ENCODE measurements around the gene ZYX. TPM values are rescaled to one million over a fixed set of nuclear protein-coding genes. Genes with fewer than 3 reads are reported as not detected.
A peak's percentile ranks its signal among the peaks of the same experiment; 100 is the strongest.

The ZYX gene
- total RNA-seq, 6 experiments from 2014 or later: 29.7 to 129 (median 43.6) TPM

DNA sequence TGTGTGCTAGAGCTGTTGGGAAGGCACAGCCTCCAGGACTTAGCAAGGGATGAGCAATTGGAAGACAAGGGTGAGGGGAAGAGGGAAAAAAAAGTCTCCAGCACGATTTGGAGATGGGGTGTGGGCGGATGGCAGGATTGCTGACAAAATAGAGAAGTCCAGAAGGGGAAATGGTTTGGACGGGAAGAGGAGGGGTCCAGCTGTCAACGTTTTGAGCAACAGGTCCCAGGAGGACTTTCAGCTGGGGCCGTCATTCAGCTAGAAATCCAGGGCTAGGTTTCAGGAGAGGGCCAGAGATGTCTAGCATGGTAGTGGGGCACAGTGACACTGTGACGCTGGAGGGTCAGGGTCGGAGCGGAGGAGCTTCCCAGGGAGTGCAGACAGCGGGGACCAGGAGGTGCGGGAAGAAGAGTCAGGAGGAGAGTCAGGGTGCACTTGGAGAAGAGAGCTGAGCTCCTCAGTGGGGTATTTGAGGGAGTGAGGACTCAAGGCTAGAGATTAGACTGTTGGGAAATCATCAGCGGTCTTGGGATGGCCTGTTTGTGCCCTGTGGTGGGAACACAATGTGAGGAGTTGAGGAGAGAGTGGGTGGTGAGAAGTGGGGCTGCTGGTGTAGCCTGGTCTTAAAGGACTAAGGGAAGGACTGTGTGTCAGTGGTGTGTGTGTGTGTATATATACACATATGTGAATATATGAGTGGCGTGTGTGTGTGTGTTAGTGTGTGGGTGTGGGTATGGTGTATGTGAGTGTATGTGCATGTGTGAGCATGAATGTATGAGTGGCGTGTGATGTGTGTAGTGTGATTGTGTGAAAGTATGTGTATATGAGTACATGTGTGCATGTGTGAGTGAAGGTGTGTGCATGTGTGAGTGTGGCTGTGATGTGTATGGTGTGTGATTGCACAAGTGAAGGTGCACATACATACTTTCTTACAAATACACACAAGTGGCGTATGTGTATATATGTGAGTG is 3.8 kb downstream of the ZYX start:
- Histone ChIP-seq H3K27ac (peak overlapping the region in 1 of 3 donors; percentile 28), H3K9me3 (no peaks in the 10 kb centered on the region), H3K4me3 (peak overlapping the region in 1 of 3 donors; percentile 16), H3K36me3 (peaks cover 0 to 27% (median 15%) of the 10 kb centered on the region in 4 donors), H3K27me3 (no peaks in the 10 kb centered on the region), H3K4me1 (peaks cover 0 to 40% (median 19%) of the 10 kb centered on the region in 4 donors)
- ATAC-seq (no peak), DNase-seq (peak in 1 of 3 donors; percentile 48)
- intact Hi-C loops (cut with DNase I): no loop called here
- WGBS (ENCODE audit: insufficient coverage, low coverage, low lambda C conversion rate, missing lambda C conversion rate): 61% methylated on average over 13 of the region's 14 CpGs
- TF ChIP-seq, protein P1, sequence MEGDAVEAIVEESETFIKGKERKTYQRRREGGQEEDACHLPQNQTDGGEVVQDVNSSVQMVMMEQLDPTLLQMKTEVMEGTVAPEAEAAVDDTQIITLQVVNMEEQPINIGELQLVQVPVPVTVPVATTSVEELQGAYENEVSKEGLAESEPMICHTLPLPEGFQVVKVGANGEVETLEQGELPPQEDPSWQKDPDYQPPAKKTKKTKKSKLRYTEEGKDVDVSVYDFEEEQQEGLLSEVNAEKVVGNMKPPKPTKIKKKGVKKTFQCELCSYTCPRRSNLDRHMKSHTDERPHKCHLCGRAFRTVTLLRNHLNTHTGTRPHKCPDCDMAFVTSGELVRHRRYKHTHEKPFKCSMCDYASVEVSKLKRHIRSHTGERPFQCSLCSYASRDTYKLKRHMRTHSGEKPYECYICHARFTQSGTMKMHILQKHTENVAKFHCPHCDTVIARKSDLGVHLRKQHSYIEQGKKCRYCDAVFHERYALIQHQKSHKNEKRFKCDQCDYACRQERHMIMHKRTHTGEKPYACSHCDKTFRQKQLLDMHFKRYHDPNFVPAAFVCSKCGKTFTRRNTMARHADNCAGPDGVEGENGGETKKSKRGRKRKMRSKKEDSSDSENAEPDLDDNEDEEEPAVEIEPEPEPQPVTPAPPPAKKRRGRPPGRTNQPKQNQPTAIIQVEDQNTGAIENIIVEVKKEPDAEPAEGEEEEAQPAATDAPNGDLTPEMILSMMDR (IDR thresholded peaks at IDR 0.05): no peak
- no peak for TF ChIP-seq POLR2A (IDR thresholded peaks at IDR 0.05)

DNA sequence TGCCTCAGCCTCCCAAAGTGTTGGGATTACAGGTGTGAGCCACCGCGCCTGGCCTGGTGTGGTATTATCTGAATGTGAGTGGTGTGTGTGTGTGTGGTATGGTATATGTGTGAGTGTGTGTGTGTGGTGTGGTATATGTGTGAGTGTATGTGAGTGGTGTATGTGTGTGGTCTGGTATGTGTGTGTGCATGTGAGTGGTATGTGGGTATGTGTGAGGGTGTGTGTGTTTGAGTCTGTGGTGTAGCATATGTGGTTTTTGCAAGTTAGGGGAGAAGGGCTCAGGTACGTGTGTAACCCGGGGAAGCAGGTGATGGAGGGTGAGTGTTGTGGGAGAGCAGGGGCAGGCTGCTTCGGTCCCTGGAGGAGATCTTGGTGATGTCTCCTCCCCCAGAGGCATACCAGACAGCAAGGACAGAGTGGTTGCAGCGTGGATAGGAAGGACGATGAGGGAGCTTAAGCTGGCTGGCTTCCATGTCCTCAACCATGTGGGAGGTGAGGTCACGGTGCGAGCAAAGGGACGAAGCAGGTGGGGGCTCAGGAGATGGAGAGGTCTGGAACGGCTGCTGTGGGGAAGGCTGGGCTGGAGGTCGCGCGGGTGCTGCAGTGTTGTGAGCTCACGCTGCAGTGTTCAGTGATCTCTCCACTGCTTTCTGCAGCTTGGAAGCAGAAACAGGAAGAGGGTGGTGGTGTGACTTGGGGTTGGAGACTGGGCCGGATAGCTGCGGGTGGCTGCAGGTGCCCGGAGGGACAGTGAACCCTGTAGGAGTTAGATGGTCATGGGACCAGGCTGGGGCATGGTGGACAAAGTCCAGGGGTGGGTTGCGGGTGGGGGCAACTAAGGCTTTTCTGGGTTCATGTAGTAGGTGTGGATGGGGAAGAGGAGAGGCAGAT is 5.0 kb downstream of the ZYX start:
- Histone ChIP-seq H3K9me3 (no peaks in the 10 kb centered on the region), H3K27ac (no peak overlapping the region), H3K4me3 (no peak overlapping the region), H3K36me3 (peaks cover 0 to 39% (median 18%) of the 10 kb centered on the region in 4 donors), H3K27me3 (no peaks in the 10 kb centered on the region), H3K4me1 (peaks cover 0 to 45% (median 22%) of the 10 kb centered on the region in 4 donors)
- DNase-seq (peak in 1 of 3 donors; percentile 67), ATAC-seq (peak; percentile 19 to 41 (median 34))
- WGBS (ENCODE audit: insufficient coverage, low coverage, low lambda C conversion rate, missing lambda C conversion rate): 14% methylated on average over 19 of the region's 19 CpGs
- intact Hi-C loops (cut with DNase I): no loop called here
- TF ChIP-seq, protein P1 (IDR thresholded peaks at IDR 0.05): no peak
- peak; percentile 22 for TF ChIP-seq POLR2A (IDR thresholded peaks at IDR 0.05)

DNA sequence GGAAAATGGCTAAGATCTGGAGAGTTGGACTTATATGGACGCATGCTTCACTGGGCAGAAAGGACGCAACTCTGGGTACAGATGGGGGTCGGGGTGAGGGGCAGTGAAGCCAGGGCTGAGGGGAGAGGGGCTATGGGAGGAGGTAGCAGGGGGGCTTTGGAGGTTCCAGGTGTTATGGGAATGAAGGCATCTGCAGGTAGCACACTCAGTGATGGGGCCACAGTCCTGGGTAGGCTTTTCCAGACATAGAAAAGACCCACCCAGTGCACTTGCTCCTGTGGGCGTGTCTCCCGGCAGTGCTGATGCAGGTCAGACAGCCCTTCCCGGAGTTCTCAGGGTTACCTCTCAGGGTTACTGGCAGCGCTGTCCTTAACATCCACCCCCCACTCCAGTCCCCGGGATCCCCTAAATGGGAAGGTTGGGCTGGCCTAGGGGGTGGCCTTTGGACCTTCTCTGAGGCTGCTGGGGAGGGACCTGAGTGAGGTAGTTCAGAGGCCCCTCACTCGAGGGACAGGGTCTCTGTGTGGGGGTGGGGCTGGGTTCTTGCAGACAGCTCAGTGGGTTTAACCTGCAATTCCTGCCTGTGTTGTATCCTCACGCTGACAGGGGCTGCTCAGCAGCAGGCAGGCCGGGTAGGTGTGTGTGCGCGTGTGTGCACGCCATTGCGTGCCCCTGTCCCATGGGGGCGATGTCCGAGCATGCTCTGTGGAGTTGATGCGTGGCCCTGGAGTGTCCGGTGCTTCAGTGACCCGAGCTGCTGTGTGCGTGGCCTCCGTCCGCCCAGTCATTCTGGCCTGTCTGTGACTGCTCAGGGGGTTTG is 6.2 kb downstream of the ZYX start:
- Histone ChIP-seq H3K27me3 (no peaks in the 10 kb centered on the region), H3K4me3 (no peak overlapping the region), H3K4me1 (peaks cover 0 to 56% (median 31%) of the 10 kb centered on the region in 4 donors), H3K9me3 (no peaks in the 10 kb centered on the region), H3K36me3 (peaks cover 0 to 42% (median 19%) of the 10 kb centered on the region in 4 donors), H3K27ac (no peak overlapping the region)
- intact Hi-C loops (cut with DNase I): no loop called here
- WGBS (ENCODE audit: insufficient coverage, low coverage, low lambda C conversion rate, missing lambda C conversion rate): 95% methylated on average over 3 of the region's 23 CpGs
- ATAC-seq (no peak), DNase-seq (peak in 1 of 3 donors; percentile 51)
- no peak for TF ChIP-seq POLR2A (IDR thresholded peaks at IDR 0.05)
- TF ChIP-seq, protein P1 (IDR thresholded peaks at IDR 0.05): no peak

DNA sequence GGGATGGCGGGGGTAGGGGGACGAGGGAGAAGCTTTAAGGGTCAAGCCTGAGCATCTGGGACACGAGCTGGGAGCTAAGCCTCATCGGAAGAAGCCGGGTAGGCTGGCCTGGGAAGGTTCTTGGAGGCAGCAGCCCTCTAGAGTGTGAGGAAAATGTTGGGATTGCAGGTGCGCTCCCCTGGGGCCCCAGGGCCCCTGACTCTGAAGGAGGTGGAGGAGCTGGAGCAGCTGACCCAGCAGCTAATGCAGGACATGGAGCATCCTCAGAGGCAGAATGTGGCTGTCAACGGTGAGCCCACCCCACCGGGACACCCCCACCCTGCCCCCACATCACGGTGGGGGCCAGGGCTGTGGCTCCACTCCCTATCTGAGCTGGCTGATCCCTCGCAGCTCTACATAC is 6.9 kb downstream of the ZYX start:
- DNase-seq (peak in 1 of 3 donors; percentile 40), ATAC-seq (no peak)
- intact Hi-C loops (cut with DNase I): no loop called here
- H3K9me3 ChIP-seq: no peaks in the 10 kb centered on the region
- no peak for TF ChIP-seq POLR2A (IDR thresholded peaks at IDR 0.05)
- TF ChIP-seq, protein P1 (IDR thresholded peaks at IDR 0.05): no peak
- peaks cover 0 to 56% (median 30%) of the 10 kb centered on the region in 4 donors for H3K4me1 ChIP-seq
- H3K27me3 ChIP-seq: no peaks in the 10 kb centered on the region
- 17% methylated on average over 1 of the region's 10 CpGs for WGBS (ENCODE audit: insufficient coverage, low coverage, low lambda C conversion rate, missing lambda C conversion rate)
- no peak overlapping the region for H3K27ac ChIP-seq
- no peak overlapping the region for H3K4me3 ChIP-seq
- peaks cover 0 to 42% (median 19%) of the 10 kb centered on the region in 4 donors for H3K36me3 ChIP-seq

Data from right lobe of liver (tissue), 6 donors.